HepG2 (cell line): Measurements from ENCODE around the gene WWC2. TPM values are rescaled to one million over a fixed set of nuclear protein-coding genes. Genes with fewer than 3 reads are reported as not detected.

Experiments used
- CREM ChIP-seq, 2 experiments: sonication (generic) in 1 of 2; formaldehyde crosslinking in 1 of 2; IDR thresholded peaks; 2 replicates each; pipeline versions ENCODE4 v1.4.0 to v1.6.1; 2016 to 2020; ENCODE audit warnings: antibody characterized with exemption in 1 of 2, mild to moderate bottlenecking in 1 of 2, missing genetic modification reagents in 1 of 2
- FIP1L1 ChIP-seq: fragments of 200-400 bp; formaldehyde crosslinking; IDR thresholded peaks from 2 replicates; pipeline ENCODE4 v1.6.1; 2018; ENCODE audit warnings: low read depth, mild to moderate bottlenecking, low read length, moderate library complexity, borderline replicate concordance; ENCODE audit not compliant: insufficient read depth
- GMEB1 ChIP-seq: sonication (generic); formaldehyde crosslinking; IDR thresholded peaks from 2 replicates; pipeline ENCODE4 v1.5.1; 2020; ENCODE audit warnings: missing genetic modification reagents, mild to moderate bottlenecking, borderline replicate concordance
- HMG20B ChIP-seq: conservative IDR thresholded peaks from 2 replicates; pipeline ENCODE4 v1.6.1; 2016; ENCODE audit warnings: missing genetic modification reagents, missing compliant biosample characterization
- HMGXB4 ChIP-seq, 2 experiments: sonication (generic) in 1 of 2; formaldehyde crosslinking in 1 of 2; IDR thresholded peaks; 2 replicates each; pipeline versions ENCODE4 v1.4.0 to v1.6.1; 2018 to 2020; ENCODE audit warnings: missing genetic modification reagents in 2 of 2, borderline replicate concordance in 1 of 2, low read depth in 1 of 2, mild to moderate bottlenecking in 1 of 2, missing biosample characterization in 1 of 2
- KLF6 ChIP-seq: IDR thresholded peaks from 2 replicates; pipeline ENCODE4 v1.8.0; 2016; ENCODE audit warnings: missing biosample characterization, missing genetic modification reagents
- MAX ChIP-seq: IDR thresholded peaks from 2 replicates; pipeline ENCODE4 v1.6.1; 2012; ENCODE audit warnings: inconsistent platforms
- SAFB2 ChIP-seq: sonication (generic); formaldehyde crosslinking; IDR thresholded peaks from 2 replicates; pipeline ENCODE4 v1.5.1; 2020; ENCODE audit warnings: missing genetic modification reagents, low read depth, mild to moderate bottlenecking, borderline replicate concordance
- SOX5 ChIP-seq: IDR thresholded peaks from 2 replicates; pipeline ENCODE4 v1.6.1; 2016; ENCODE audit warnings: borderline replicate concordance
- TCF12 ChIP-seq, 2 experiments: fragments of 450-650 bp in 1 of 2; sonication (generic) in 1 of 2; formaldehyde crosslinking in 1 of 2; IDR thresholded peaks; 2 replicates each; pipeline versions ENCODE4 v1.6.1 to v1.8.0; 2017 to 2022; ENCODE audit warnings: antibody characterized with exemption in 1 of 2, mild to moderate bottlenecking in 1 of 2, missing genetic modification reagents in 1 of 2, moderate library complexity in 1 of 2
- TOPORS ChIP-seq: sonication (generic); formaldehyde crosslinking; IDR thresholded peaks from 2 replicates; pipeline ENCODE4 v1.8.0; 2023; ENCODE audit warnings: mild to moderate bottlenecking, missing genetic modification reagents
- ZBTB38 ChIP-seq: sonication (generic); formaldehyde crosslinking; IDR thresholded peaks from 2 replicates; pipeline ENCODE4 v1.5.1; 2020; ENCODE audit warnings: mild to moderate bottlenecking, missing genetic modification reagents
- ZKSCAN8 ChIP-seq: IDR thresholded peaks from 2 replicates; pipeline ENCODE4 v1.6.1; 2016; ENCODE audit warnings: borderline replicate concordance, missing genetic modification reagents, missing compliant biosample characterization
- ZNF136 ChIP-seq: sonication (generic); formaldehyde crosslinking; IDR thresholded peaks from 2 replicates; pipeline ENCODE4 v1.8.1; 2022; ENCODE audit warnings: low read depth, mild to moderate bottlenecking, moderate library complexity, missing genetic modification reagents
- ZNF724P ChIP-seq: sonication (generic); formaldehyde crosslinking; IDR thresholded peaks from 2 replicates; pipeline ENCODE4 v1.8.0; 2022; ENCODE audit warnings: missing genetic modification reagents, borderline replicate concordance
- ZSCAN31 ChIP-seq: sonication (generic); formaldehyde crosslinking; IDR thresholded peaks from 2 replicates; pipeline ENCODE4 v1.5.0; 2020; ENCODE audit warnings: low read depth, mild to moderate bottlenecking, missing genetic modification reagents
- polyA plus RNA-seq, 8 experiments: library from polyadenylated mRNA; depleted of rRNA in 3 of 8; stranded (reverse) in 7 of 8; unstranded in 1 of 8; fragments of >200 nt; fragmentation: Illumina TruSeq in 4 of 8; extraction: Trizol in 4 of 8; gene quantifications; 2 replicates each; pipeline versions ENCODE4 v1.2.1 to v1.2.3, GENCODE V29; 2011 to 2016; ENCODE audit warnings: low read depth in 4 of 8, missing spikeins in 1 of 8, mixed read lengths in 1 of 8; ENCODE audit not compliant: insufficient read depth in 1 of 8
- total RNA-seq, 5 experiments: library from RNA; depleted of rRNA; stranded (reverse); fragments of >200 nt; fragmentation: Illumina TruSeq; extraction: Trizol; gene quantifications; 2 replicates each; pipeline ENCODE4 v1.2.3, GENCODE V29; 2016; ENCODE audit warnings: low read depth in 1 of 5
- TF ChIP-seq, protein P1 (sequence below): sonication (generic); formaldehyde crosslinking; IDR thresholded peaks from 2 replicates; pipeline ENCODE4 v1.4.0; 2020; ENCODE audit warnings: missing genetic modification reagents
- TF ChIP-seq, protein P2 (sequence below): sonication (generic); formaldehyde crosslinking; IDR thresholded peaks from 2 replicates; pipeline ENCODE4 v1.4.0; 2020; ENCODE audit warnings: missing genetic modification reagents

WWC2 gene
- total and polyA plus RNA-seq, 2 of the 13 experiments (the other 11 are each of a cell fraction or from before 2014, with no cell fraction given) = 40.0 to 50.1 TPM

- TF ChIP-seq HMGXB4 (CRISPR knock-in tag; IDR thresholded peaks at IDR 0.05; ENCODE audit: borderline replicate concordance in 1 of 2, low read depth in 1 of 2) (peak; percentile 42 to 58; a peak in 3 of 4 replicates), HMG20B (0 out of 2 replicates have a peak, but pooled peaks have one; percentile 44), ZNF136 (no peak), ZSCAN31 (CRISPR knock-in tag) (no peak; the same call in 1 of the 2 replicates), ZKSCAN8 (no peak), MAX (peak; percentile 77), GMEB1 (CRISPR knock-in tag) (peak; percentile 65; the same call in 1 of the 2 replicates), ZNF724P (no peak), CREM (IDR thresholded peaks at IDR 0.05) (no peak), CREM (CRISPR knock-in tag; IDR thresholded peaks at IDR 0.05) (no peak), SOX5 (CRISPR knock-in tag) (peak; percentile 44; the same call in 1 of the 2 replicates), ZBTB38 (peak; percentile 89), KLF6 (peak; percentile 56; the same call in 1 of the 2 replicates), TOPORS (CRISPR knock-in tag) (peak; percentile 45; the same call in 1 of the 2 replicates), SAFB2 (CRISPR knock-in tag) (peak; percentile 68; the same call in 1 of the 2 replicates), FIP1L1 (no peak), TCF12 (IDR thresholded peaks at IDR 0.05) (no peak), TCF12 (CRISPR knock-in tag; IDR thresholded peaks at IDR 0.05) (peak; percentile 12; the same call in 1 of the 2 replicates)
- TF ChIP-seq, protein P1, sequence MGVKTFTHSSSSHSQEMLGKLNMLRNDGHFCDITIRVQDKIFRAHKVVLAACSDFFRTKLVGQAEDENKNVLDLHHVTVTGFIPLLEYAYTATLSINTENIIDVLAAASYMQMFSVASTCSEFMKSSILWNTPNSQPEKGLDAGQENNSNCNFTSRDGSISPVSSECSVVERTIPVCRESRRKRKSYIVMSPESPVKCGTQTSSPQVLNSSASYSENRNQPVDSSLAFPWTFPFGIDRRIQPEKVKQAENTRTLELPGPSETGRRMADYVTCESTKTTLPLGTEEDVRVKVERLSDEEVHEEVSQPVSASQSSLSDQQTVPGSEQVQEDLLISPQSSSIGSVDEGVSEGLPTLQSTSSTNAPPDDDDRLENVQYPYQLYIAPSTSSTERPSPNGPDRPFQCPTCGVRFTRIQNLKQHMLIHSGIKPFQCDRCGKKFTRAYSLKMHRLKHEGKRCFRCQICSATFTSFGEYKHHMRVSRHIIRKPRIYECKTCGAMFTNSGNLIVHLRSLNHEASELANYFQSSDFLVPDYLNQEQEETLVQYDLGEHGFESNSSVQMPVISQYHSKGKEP (CRISPR knock-in tag) = peak; percentile 60; the same call in 1 of the 2 replicates
- TF ChIP-seq, protein P2, sequence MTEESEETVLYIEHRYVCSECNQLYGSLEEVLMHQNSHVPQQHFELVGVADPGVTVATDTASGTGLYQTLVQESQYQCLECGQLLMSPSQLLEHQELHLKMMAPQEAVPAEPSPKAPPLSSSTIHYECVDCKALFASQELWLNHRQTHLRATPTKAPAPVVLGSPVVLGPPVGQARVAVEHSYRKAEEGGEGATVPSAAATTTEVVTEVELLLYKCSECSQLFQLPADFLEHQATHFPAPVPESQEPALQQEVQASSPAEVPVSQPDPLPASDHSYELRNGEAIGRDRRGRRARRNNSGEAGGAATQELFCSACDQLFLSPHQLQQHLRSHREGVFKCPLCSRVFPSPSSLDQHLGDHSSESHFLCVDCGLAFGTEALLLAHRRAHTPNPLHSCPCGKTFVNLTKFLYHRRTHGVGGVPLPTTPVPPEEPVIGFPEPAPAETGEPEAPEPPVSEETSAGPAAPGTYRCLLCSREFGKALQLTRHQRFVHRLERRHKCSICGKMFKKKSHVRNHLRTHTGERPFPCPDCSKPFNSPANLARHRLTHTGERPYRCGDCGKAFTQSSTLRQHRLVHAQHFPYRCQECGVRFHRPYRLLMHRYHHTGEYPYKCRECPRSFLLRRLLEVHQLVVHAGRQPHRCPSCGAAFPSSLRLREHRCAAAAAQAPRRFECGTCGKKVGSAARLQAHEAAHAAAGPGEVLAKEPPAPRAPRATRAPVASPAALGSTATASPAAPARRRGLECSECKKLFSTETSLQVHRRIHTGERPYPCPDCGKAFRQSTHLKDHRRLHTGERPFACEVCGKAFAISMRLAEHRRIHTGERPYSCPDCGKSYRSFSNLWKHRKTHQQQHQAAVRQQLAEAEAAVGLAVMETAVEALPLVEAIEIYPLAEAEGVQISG (CRISPR knock-in tag) = peak; percentile 73; the same call in 1 of the 2 replicates
Measured at GRCh38 chr4:183098723-183099536, at the start of gene WWC2 (continued).
